SK-N-SH treated with all-trans-retinoic acid at 6 μM for 48 hours (cell line): ENCODE measurements around the gene RAB11FIP4.

ENCODE experiments used
- ATAC-seq: fragments of 200-7000 bp; cut with Tn5 transposase; 3 replicates; pipeline ENCODE4 v1.9.1; 2020; ENCODE audit warnings: mild to moderate bottlenecking, moderate library complexity
- ARNTL ChIP-seq: fragments of 450-650 bp; formaldehyde crosslinking; IDR thresholded peaks from 2 replicates; pipeline ENCODE4 v1.5.0; 2020; ENCODE audit warnings: low read depth, mild to moderate bottlenecking, moderate library complexity, borderline replicate concordance
- BACH2 ChIP-seq: fragments of 250-450 bp; sonication (Bioruptor Pico); IDR thresholded peaks from 2 replicates; pipeline ENCODE4 v1.9.0; 2021; ENCODE audit warnings: mild to moderate bottlenecking, borderline replicate concordance
- CSDC2 ChIP-seq: fragments of 250-450 bp; sonication (Bioruptor Pico); IDR thresholded peaks from 2 replicates; pipeline ENCODE4 v1.5.0; 2020; ENCODE audit warnings: mild to moderate bottlenecking, moderate library complexity
- ESRRG ChIP-seq: fragments of 250-450 bp; sonication (Bioruptor Pico); IDR thresholded peaks from 2 replicates; pipeline ENCODE4 v1.6.1; 2021; ENCODE audit warnings: mild to moderate bottlenecking
- GLIS3 ChIP-seq: fragments of 250-450 bp; sonication (Bioruptor Pico); IDR thresholded peaks from 2 replicates; pipeline ENCODE4 v1.5.0; 2020; ENCODE audit warnings: mild to moderate bottlenecking, moderate library complexity
- ISL1 ChIP-seq: fragments of 250-450 bp; sonication (Bioruptor Pico); IDR thresholded peaks from 2 replicates; pipeline ENCODE4 v2.1.2; 2022; ENCODE audit warnings: mild to moderate bottlenecking, moderate library complexity
- OSR1 ChIP-seq: fragments of 250-450 bp; sonication (Bioruptor Pico); IDR thresholded peaks from 2 replicates; pipeline ENCODE4 v1.8.0; 2022; ENCODE audit warnings: moderate library complexity, mild to moderate bottlenecking, inconsistent platforms
- PATZ1 ChIP-seq: fragments of 250-450 bp; sonication (Bioruptor Pico); IDR thresholded peaks from 2 replicates; pipeline ENCODE4 v1.8.0; 2020; ENCODE audit warnings: mild to moderate bottlenecking, moderate library complexity, borderline replicate concordance
- RARB ChIP-seq: fragments of 250-450 bp; sonication (Bioruptor Pico); IDR thresholded peaks from 2 replicates; pipeline ENCODE4 v1.8.0; 2021; ENCODE audit warnings: mild to moderate bottlenecking, moderate library complexity
- TCF4 ChIP-seq: fragments of 250-450 bp; sonication (Bioruptor Pico); IDR thresholded peaks from 2 replicates; pipeline ENCODE4 v1.8.0; 2021; ENCODE audit warnings: mild to moderate bottlenecking, moderate library complexity, borderline replicate concordance
- TOX ChIP-seq: fragments of 250-450 bp; sonication (Bioruptor Pico); IDR thresholded peaks from 2 replicates; pipeline ENCODE4 v1.8.0; 2021; ENCODE audit warnings: mild to moderate bottlenecking, moderate library complexity, borderline replicate concordance
- ZC3H10 ChIP-seq: fragments of 250-450 bp; sonication (Bioruptor Pico); IDR thresholded peaks from 2 replicates; pipeline ENCODE4 v1.5.1; 2021; ENCODE audit warnings: mild to moderate bottlenecking, moderate library complexity
- ZFP30 ChIP-seq: fragments of 450-650 bp; formaldehyde crosslinking; IDR thresholded peaks from 2 replicates; pipeline ENCODE4 v1.5.0; 2022; ENCODE audit warnings: mild to moderate bottlenecking, moderate library complexity
- ZNF565 ChIP-seq: fragments of 450-650 bp; formaldehyde crosslinking; conservative IDR thresholded peaks from 2 replicates; pipeline ENCODE4 v1.5.0; 2020; ENCODE audit warnings: low read depth, mild to moderate bottlenecking, moderate library complexity
- ZNF70 ChIP-seq: fragments of 450-650 bp; formaldehyde crosslinking; IDR thresholded peaks from 2 replicates; pipeline ENCODE4 v1.5.0; 2020; ENCODE audit warnings: mild to moderate bottlenecking, moderate library complexity
- ZNF8 ChIP-seq: fragments of 450-650 bp; formaldehyde crosslinking; IDR thresholded peaks from 2 replicates; pipeline ENCODE4 v1.5.0; 2020; ENCODE audit warnings: mild to moderate bottlenecking, moderate library complexity
- TF ChIP-seq, protein P1 (sequence below): fragments of 250-450 bp; sonication (Bioruptor Pico); IDR thresholded peaks from 2 replicates; pipeline ENCODE4 v1.5.0; 2020; ENCODE audit warnings: mild to moderate bottlenecking, moderate library complexity
- TF ChIP-seq, protein P2 (sequence below): fragments of 250-450 bp; sonication (Bioruptor Pico); IDR thresholded peaks from 2 replicates; pipeline ENCODE4 v1.5.1; 2020; ENCODE audit warnings: low read depth, mild to moderate bottlenecking, moderate library complexity
- TF ChIP-seq, protein P3 (sequence below): fragments of 250-450 bp; sonication (Bioruptor Pico); IDR thresholded peaks from 2 replicates; pipeline ENCODE4 v1.5.1; 2021; ENCODE audit warnings: mild to moderate bottlenecking, moderate library complexity

The RAB11FIP4 gene

GRCh38 chr17:31568121-31568520, 176.6 kb downstream of the RAB11FIP4 start (continued):
- TF ChIP-seq, protein P1, sequence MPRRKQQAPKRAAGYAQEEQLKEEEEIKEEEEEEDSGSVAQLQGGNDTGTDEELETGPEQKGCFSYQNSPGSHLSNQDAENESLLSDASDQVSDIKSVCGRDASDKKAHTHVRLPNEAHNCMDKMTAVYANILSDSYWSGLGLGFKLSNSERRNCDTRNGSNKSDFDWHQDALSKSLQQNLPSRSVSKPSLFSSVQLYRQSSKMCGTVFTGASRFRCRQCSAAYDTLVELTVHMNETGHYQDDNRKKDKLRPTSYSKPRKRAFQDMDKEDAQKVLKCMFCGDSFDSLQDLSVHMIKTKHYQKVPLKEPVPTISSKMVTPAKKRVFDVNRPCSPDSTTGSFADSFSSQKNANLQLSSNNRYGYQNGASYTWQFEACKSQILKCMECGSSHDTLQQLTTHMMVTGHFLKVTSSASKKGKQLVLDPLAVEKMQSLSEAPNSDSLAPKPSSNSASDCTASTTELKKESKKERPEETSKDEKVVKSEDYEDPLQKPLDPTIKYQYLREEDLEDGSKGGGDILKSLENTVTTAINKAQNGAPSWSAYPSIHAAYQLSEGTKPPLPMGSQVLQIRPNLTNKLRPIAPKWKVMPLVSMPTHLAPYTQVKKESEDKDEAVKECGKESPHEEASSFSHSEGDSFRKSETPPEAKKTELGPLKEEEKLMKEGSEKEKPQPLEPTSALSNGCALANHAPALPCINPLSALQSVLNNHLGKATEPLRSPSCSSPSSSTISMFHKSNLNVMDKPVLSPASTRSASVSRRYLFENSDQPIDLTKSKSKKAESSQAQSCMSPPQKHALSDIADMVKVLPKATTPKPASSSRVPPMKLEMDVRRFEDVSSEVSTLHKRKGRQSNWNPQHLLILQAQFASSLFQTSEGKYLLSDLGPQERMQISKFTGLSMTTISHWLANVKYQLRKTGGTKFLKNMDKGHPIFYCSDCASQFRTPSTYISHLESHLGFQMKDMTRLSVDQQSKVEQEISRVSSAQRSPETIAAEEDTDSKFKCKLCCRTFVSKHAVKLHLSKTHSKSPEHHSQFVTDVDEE (CRISPR knock-in tag), result no peak
- no peak for TF ChIP-seq CSDC2
- TF ChIP-seq, all 23 proteins: peak for 0

DNA sequence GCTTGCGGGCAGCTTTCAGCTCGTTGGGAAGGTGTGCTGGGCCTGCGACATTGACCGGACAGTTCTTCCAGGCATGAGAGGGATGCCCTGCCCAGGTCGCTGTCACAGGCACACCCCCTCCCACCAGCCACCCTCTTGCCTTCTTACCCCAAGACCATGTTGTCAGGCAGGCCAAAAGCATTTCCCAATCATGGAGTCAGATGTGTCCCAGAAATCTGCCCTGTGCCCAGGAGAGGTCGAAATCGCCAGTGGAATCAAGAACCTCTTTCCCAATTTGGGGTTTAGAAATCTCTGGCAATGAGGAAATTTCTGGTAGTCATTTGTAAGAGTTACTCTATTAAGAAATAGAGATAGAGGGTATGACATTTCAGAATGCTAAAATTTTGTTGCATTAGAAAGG, 177.1 kb downstream of the RAB11FIP4 start:
- TF ChIP-seq ZNF565 (CRISPR knock-in tag) (no peak), ESRRG (CRISPR knock-in tag) (no peak), GLIS3 (no peak), ZC3H10 (no peak), ISL1 (CRISPR knock-in tag) (no peak), RARB (no peak), PATZ1 (CRISPR knock-in tag) (no peak), BACH2 (CRISPR knock-in tag) (no peak), ARNTL (CRISPR knock-in tag) (no peak), CSDC2 (no peak), TOX (CRISPR knock-in tag) (no peak), OSR1 (no peak)
- TF ChIP-seq, protein P2, sequence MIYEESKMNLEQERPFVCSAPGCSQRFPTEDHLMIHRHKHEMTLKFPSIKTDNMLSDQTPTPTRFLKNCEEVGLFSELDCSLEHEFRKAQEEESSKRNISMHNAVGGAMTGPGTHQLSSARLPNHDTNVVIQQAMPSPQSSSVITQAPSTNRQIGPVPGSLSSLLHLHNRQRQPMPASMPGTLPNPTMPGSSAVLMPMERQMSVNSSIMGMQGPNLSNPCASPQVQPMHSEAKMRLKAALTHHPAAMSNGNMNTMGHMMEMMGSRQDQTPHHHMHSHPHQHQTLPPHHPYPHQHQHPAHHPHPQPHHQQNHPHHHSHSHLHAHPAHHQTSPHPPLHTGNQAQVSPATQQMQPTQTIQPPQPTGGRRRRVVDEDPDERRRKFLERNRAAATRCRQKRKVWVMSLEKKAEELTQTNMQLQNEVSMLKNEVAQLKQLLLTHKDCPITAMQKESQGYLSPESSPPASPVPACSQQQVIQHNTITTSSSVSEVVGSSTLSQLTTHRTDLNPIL (CRISPR knock-in tag), result no peak
- TF ChIP-seq, protein P3, sequence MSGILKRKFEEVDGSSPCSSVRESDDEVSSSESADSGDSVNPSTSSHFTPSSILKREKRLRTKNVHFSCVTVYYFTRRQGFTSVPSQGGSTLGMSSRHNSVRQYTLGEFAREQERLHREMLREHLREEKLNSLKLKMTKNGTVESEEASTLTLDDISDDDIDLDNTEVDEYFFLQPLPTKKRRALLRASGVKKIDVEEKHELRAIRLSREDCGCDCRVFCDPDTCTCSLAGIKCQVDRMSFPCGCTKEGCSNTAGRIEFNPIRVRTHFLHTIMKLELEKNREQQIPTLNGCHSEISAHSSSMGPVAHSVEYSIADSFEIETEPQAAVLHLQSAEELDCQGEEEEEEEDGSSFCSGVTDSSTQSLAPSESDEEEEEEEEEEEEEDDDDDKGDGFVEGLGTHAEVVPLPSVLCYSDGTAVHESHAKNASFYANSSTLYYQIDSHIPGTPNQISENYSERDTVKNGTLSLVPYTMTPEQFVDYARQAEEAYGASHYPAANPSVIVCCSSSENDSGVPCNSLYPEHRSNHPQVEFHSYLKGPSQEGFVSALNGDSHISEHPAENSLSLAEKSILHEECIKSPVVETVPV, result no peak
- TF ChIP-seq, all 23 proteins: peak for 0
- ATAC-seq, result no peak

DNA sequence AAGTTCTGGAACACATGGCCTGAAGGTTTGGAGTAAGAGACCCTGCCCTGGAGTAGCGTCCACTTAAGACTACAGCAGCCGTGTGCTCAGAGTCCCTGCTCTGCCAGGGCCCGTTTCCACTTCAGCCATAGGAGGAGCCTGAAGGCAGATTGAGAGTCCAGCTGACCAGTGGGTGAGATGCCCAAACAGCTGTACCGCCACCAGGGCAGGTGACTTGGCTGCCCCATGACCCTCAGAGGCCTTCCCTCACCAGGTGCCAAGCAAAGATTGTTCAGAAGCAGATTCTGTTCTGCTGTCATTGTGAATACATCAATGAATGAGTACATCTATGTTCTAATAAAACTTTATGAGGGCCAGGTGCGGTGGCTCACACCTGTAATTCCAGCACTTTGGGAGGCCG, 178.8 kb downstream of the RAB11FIP4 start:
- no peak for ATAC-seq
- TF ChIP-seq, protein P1 (CRISPR knock-in tag), result no peak
- TF ChIP-seq ZC3H10, result no peak
- TF ChIP-seq, protein P3, result no peak
- no peak for TF ChIP-seq RARB
- TF ChIP-seq TOX (CRISPR knock-in tag), result no peak
- no peak for TF ChIP-seq ZFP30 (CRISPR knock-in tag)
- no peak for TF ChIP-seq CSDC2
- TF ChIP-seq OSR1, result no peak
- no peak for TF ChIP-seq ZNF8 (CRISPR knock-in tag)
- no peak for TF ChIP-seq ZNF70 (CRISPR knock-in tag)
- TF ChIP-seq ISL1 (CRISPR knock-in tag), result no peak
- TF ChIP-seq ESRRG (CRISPR knock-in tag), result no peak
- no peak for TF ChIP-seq ZNF565 (CRISPR knock-in tag)
- no peak for TF ChIP-seq GLIS3
- TF ChIP-seq BACH2 (CRISPR knock-in tag), result no peak
- TF ChIP-seq ARNTL (CRISPR knock-in tag), result no peak
- TF ChIP-seq TCF4, result no peak
- no peak for TF ChIP-seq PATZ1 (CRISPR knock-in tag)
